AG04449 (cell line): ENCODE measurements around the gene WHAMM.

Experiments used
- CTCF ChIA-PET: fragments of 350-600 bp; formaldehyde crosslinking; extraction: SDS; loops from one replicate; lab custom pipeline; 2021; ENCODE audit warnings: antibody characterized with exemption; lab: Yijun Ruan, JAX
- POLR2A ChIA-PET: fragments of 400-600, 350-600 bp; formaldehyde crosslinking; extraction: SDS; loops from one replicate; lab custom pipeline; 2020; ENCODE audit warnings: antibody characterized with exemption, inconsistent platforms; lab: Yijun Ruan, JAX
- DNase-seq: peaks from one replicate; pipeline ENCODE4 v3.0.0-alpha.2; 2010; ENCODE audit warnings: low read depth, low spot score
- H3K4me3 ChIP-seq: 2 replicates; pipeline ENCODE4 v1.5.1; 2011; ENCODE audit warnings: low read depth, mild to moderate bottlenecking, control low read depth, low read length
- CTCF ChIP-seq: IDR thresholded peaks from one replicate; pipeline ENCODE4 v1.5.1; 2011; ENCODE audit warnings: mild to moderate bottlenecking, moderate library complexity, low read length, control low read depth, inconsistent platforms; ENCODE audit not compliant: insufficient read depth; ENCODE audit errors: missing control alignments

WHAMM gene

GRCh38 chr15:82880704-82881103 is 71.3 kb downstream of the WHAMM start:
- TF ChIP-seq CTCF = no peak
- POLR2A ChIA-PET = no interaction called here
- H3K4me3 ChIP-seq = no peak overlapping the region
- CTCF ChIA-PET = no interaction called here
- DNase-seq = no peak

- TF ChIP-seq CTCF = no peak
- no peak for DNase-seq
- H3K4me3 ChIP-seq = no peak overlapping the region
- ChIA-PET CTCF (interaction anchor here (0.8 kb wide), 1 partner anchor 9 kb away, joined by 3 read pairs; no protein-coding TSS in a partner anchor), POLR2A (no interaction called here)
Observed at GRCh38 chr15:82881747-82882146, 72.3 kb downstream of the WHAMM start.

GRCh38 chr15:82882273-82882928 is 73.0 kb downstream of the WHAMM start:
- TF ChIP-seq CTCF = no peak
- CTCF ChIA-PET = interaction anchor here (0.8 kb wide), 1 partner anchor 8 kb away, joined by 3 read pairs; no protein-coding TSS in a partner anchor
- POLR2A ChIA-PET = no interaction called here
- no peak for DNase-seq
- no peak overlapping the region for H3K4me3 ChIP-seq
